ENCODE data around the gene MOB3B.
"Not testable (repeated sequence)": the region's sequence is repeated elsewhere in the genome, so short reads cannot be mapped to it uniquely, and the experiment has no call there.

The MOB3B gene

GRCh38 chr9:27421577-27421976 is 108.0 kb downstream of the MOB3B start:
- peak; percentile 79 for DNase-seq (ENCODE audit: low spot score)

GRCh38 chr9:27419558-27419957 is 110.1 kb downstream of the MOB3B start:
- not testable (repeated sequence) for DNase-seq (ENCODE audit: low spot score)

GRCh38 chr9:27414220-27414761 is 115.3 kb downstream of the MOB3B start:
- DNase-seq (ENCODE audit: low spot score) = no peak

- DNase-seq (ENCODE audit: low spot score) = no peak
Measured at GRCh38 chr9:27413511-27414219, 115.9 kb downstream of the MOB3B start.

GRCh38 chr9:27412963-27413362 is 116.7 kb downstream of the MOB3B start:
- no peak for DNase-seq (ENCODE audit: low spot score)

GRCh38 chr9:27412081-27412480 is 117.5 kb downstream of the MOB3B start:
- no peak for DNase-seq (ENCODE audit: low spot score)

- DNase-seq (ENCODE audit: low spot score) = no peak
Measured at GRCh38 chr9:27408482-27408881, 121.1 kb downstream of the MOB3B start.

- peak; percentile 84 for DNase-seq (ENCODE audit: low spot score)
Measured at GRCh38 chr9:27408001-27408400, 121.6 kb downstream of the MOB3B start.

- no peak for DNase-seq (ENCODE audit: low spot score)
Measured at GRCh38 chr9:27407491-27407890, 122.1 kb downstream of the MOB3B start.

- no peak for DNase-seq (ENCODE audit: low spot score)
Measured at GRCh38 chr9:27404661-27405060, 125.0 kb downstream of the MOB3B start.

- DNase-seq (ENCODE audit: low spot score) = no peak
Measured at GRCh38 chr9:27402626-27403025, 127.0 kb downstream of the MOB3B start.

- peak; percentile 37 for DNase-seq (ENCODE audit: low spot score)
Measured at GRCh38 chr9:27400334-27400880, 129.2 kb downstream of the MOB3B start.

GRCh38 chr9:27398982-27399653 is 130.5 kb downstream of the MOB3B start:
- no peak for DNase-seq (ENCODE audit: low spot score)

- DNase-seq (ENCODE audit: low spot score) = no peak
Measured at GRCh38 chr9:27396495-27396894, 133.1 kb downstream of the MOB3B start.

GRCh38 chr9:27395484-27395921 is 134.1 kb downstream of the MOB3B start:
- peak; percentile 14 for DNase-seq (ENCODE audit: low spot score)

- DNase-seq (ENCODE audit: low spot score) = no peak
Measured at GRCh38 chr9:27394826-27395201, 134.8 kb downstream of the MOB3B start.

GRCh38 chr9:27394154-27394825 is 135.3 kb downstream of the MOB3B start:
- DNase-seq (ENCODE audit: low spot score) = no peak

GRCh38 chr9:27393054-27393846 is 136.4 kb downstream of the MOB3B start:
- no peak for DNase-seq (ENCODE audit: low spot score)

- DNase-seq (ENCODE audit: low spot score) = no peak
Measured at GRCh38 chr9:27392451-27392850, 137.2 kb downstream of the MOB3B start.

- DNase-seq (ENCODE audit: low spot score) = no peak
Measured at GRCh38 chr9:27391040-27391895, 138.3 kb downstream of the MOB3B start.

GRCh38 chr9:27388150-27388549 is 141.5 kb downstream of the MOB3B start:
- DNase-seq (ENCODE audit: low spot score) = no peak

All from kidney tubule cell (primary cell).